Trophoblast cell (in vitro differentiated cells and primary cell): ENCODE data around the gene CCNO.
A peak's percentile ranks its signal among the peaks of the same experiment; 100 is the strongest.

Experiments used
- DNase-seq, 2 donors: peaks; one replicate each; pipeline ENCODE4 v3.0.0-alpha.2; 2016
- H2AFZ ChIP-seq: 2 replicates; pipeline ENCODE4 v1.6.1; 2013; ENCODE audit warnings: low read length, moderate library complexity, mild to moderate bottlenecking; ENCODE audit not compliant: insufficient read depth, poor library complexity
- H2AK5ac ChIP-seq: 2 replicates; pipeline ENCODE4 v1.6.1; 2013; ENCODE audit warnings: mild to moderate bottlenecking, low read length
- H2BK120ac ChIP-seq: 2 replicates; pipeline ENCODE4 v1.6.1; 2013; ENCODE audit warnings: low read length, mild to moderate bottlenecking, moderate library complexity; ENCODE audit not compliant: insufficient read depth, poor library complexity
- H2BK12ac ChIP-seq: 2 replicates; pipeline ENCODE4 v1.6.1; 2013; ENCODE audit warnings: mild to moderate bottlenecking, low read length, moderate library complexity
- H2BK5ac ChIP-seq: 2 replicates; pipeline ENCODE4 v1.6.1; 2013; ENCODE audit warnings: low read length, low read depth, moderate library complexity, mild to moderate bottlenecking; ENCODE audit not compliant: poor library complexity
- H3K14ac ChIP-seq: 2 replicates; pipeline ENCODE4 v1.6.1; 2013; ENCODE audit warnings: mild to moderate bottlenecking, low read length
- H3K18ac ChIP-seq: 2 replicates; pipeline ENCODE4 v1.6.1; 2013; ENCODE audit warnings: mild to moderate bottlenecking, low read length
- H3K23ac ChIP-seq: 2 replicates; pipeline ENCODE4 v1.6.1; 2013; ENCODE audit warnings: low read length
- H3K27ac ChIP-seq: 2 replicates; pipeline ENCODE4 v1.5.1; 2013; ENCODE audit warnings: low read depth, mild to moderate bottlenecking, inconsistent platforms, low read length, moderate library complexity
- H3K27me3 ChIP-seq: 2 replicates; pipeline ENCODE4 v1.6.1; 2013; ENCODE audit warnings: inconsistent platforms, mild to moderate bottlenecking, low read length, moderate library complexity; ENCODE audit not compliant: insufficient read depth
- H3K36me3 ChIP-seq, 2 experiments: 1 replicate in 1 of 2; 2 replicates in 1 of 2; pipeline ENCODE4 v1.6.1; 2013; ENCODE audit warnings: low read length in 2 of 2, mild to moderate bottlenecking in 2 of 2, moderate library complexity in 1 of 2; ENCODE audit not compliant: insufficient read depth in 2 of 2, control insufficient read depth in 1 of 2
- H3K4ac ChIP-seq: 2 replicates; pipeline ENCODE4 v1.6.1; 2013; ENCODE audit warnings: low read depth, mild to moderate bottlenecking, low read length, moderate library complexity
- H3K4me1 ChIP-seq, 2 experiments: 1 replicate in 1 of 2; 2 replicates in 1 of 2; pipeline ENCODE4 v1.6.1; 2013; ENCODE audit warnings: low read length in 2 of 2, mild to moderate bottlenecking in 2 of 2, moderate library complexity in 1 of 2; ENCODE audit not compliant: insufficient read depth in 2 of 2, control insufficient read depth in 1 of 2
- H3K4me2 ChIP-seq: 2 replicates; pipeline ENCODE4 v1.6.1; 2013; ENCODE audit warnings: inconsistent platforms, mild to moderate bottlenecking, low read length, moderate library complexity
- H3K4me3 ChIP-seq: 2 replicates; pipeline ENCODE4 v1.5.1; 2013; ENCODE audit warnings: mild to moderate bottlenecking, low read depth, low read length, inconsistent platforms
- H3K79me1 ChIP-seq: one replicate; pipeline ENCODE4 v1.6.1; 2013; ENCODE audit warnings: low read length
- H3K79me2 ChIP-seq: 2 replicates; pipeline ENCODE4 v1.6.1; 2013; ENCODE audit warnings: low read length, mild to moderate bottlenecking; ENCODE audit not compliant: control insufficient read depth, insufficient read depth, poor library complexity
- H3K9ac ChIP-seq: 2 replicates; pipeline ENCODE4 v1.6.1; 2013; ENCODE audit warnings: mild to moderate bottlenecking, low read length
- H3K9me3 ChIP-seq: 2 replicates; pipeline ENCODE4 v1.6.1; 2013; ENCODE audit warnings: low read depth, mild to moderate bottlenecking, control low read depth, inconsistent platforms, low read length; ENCODE audit not compliant: insufficient read depth
- H4K12ac ChIP-seq: 2 replicates; pipeline ENCODE4 v1.6.1; 2013; ENCODE audit warnings: low read depth, mild to moderate bottlenecking, low read length, moderate library complexity
- H4K8ac ChIP-seq: 2 replicates; pipeline ENCODE4 v1.6.1; 2013; ENCODE audit warnings: low read depth, mild to moderate bottlenecking, low read length, moderate library complexity
- H4K91ac ChIP-seq: one replicate; pipeline ENCODE4 v1.6.1; 2013; ENCODE audit warnings: low read depth, mild to moderate bottlenecking, low read length, moderate library complexity
- WGBS: extraction: QIAGEN DNeasy Blood & Tissue Kit; methylation state at CpG from one replicate; pipeline ENCODE4 v1.1.7; 2013; ENCODE audit warnings: missing lambda C conversion rate; ENCODE audit not compliant: insufficient read length, insufficient coverage; ENCODE audit errors: extremely low coverage; 5-methylcytosine and 5-hydroxymethylcytosine counted together

The CCNO gene

DNA sequence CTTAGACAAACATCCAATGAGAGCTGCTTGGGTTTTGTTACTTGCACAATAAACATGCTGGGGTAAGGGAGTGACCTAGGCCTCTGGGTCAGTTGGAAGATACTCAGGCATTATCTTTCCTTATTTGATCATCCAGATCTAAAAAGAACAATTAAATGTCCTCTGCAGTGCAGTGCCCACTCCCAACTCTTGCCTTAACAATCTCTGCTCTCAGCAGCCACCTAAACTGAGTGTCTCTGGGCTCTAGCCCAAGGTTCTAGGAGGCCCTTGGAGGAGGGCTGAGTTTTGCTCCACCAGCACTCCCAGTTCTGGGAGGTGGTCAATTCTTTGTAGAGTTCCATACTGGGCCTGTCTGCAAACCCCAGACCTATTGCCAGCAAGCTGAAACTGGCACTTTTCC is 8.1 kb downstream of the CCNO start:
- no peak overlapping the region for H4K91ac ChIP-seq
- no peak overlapping the region for H2BK120ac ChIP-seq
- H3K79me1 ChIP-seq, result no peaks in the 10 kb centered on the region
- no peak overlapping the region for H4K12ac ChIP-seq
- no peak overlapping the region for H2AFZ ChIP-seq
- H2BK12ac ChIP-seq, result no peak overlapping the region
- H3K79me2 ChIP-seq, result no peaks in the 10 kb centered on the region
- no peak overlapping the region for H3K27ac ChIP-seq
- no peaks in the 10 kb centered on the region for H3K36me3 ChIP-seq
- no peak overlapping the region for H3K4me3 ChIP-seq
- H3K4me1 ChIP-seq, result peaks cover 13 to 22% of the 10 kb centered on the region in 2 experiments
- H2BK5ac ChIP-seq, result no peak overlapping the region
- DNase-seq, result no peak
- no peak overlapping the region for H3K4me2 ChIP-seq
- H4K8ac ChIP-seq, result no peak overlapping the region
- peaks cover 8% of the 10 kb centered on the region for H3K9me3 ChIP-seq
- H3K18ac ChIP-seq, result no peak overlapping the region
- H3K4ac ChIP-seq, result no peak overlapping the region
- no peak overlapping the region for H3K14ac ChIP-seq
- peaks cover 86% of the 10 kb centered on the region for H3K27me3 ChIP-seq
- no peak overlapping the region for H2AK5ac ChIP-seq
- no peak overlapping the region for H3K9ac ChIP-seq
- H3K23ac ChIP-seq, result no peak overlapping the region

GRCh38 chr5:55223812-55224240 is 9.6 kb downstream of the CCNO start:
- no peak overlapping the region for H3K23ac ChIP-seq
- no CpG with 5 or more reads among the region's 7 CpGs for WGBS
- H2BK5ac ChIP-seq, result no peak overlapping the region
- H3K79me2 ChIP-seq, result no peaks in the 10 kb centered on the region
- H3K4me3 ChIP-seq, result no peak overlapping the region
- no peak overlapping the region for H3K9ac ChIP-seq
- no peak for DNase-seq
- H3K27ac ChIP-seq, result no peak overlapping the region
- H4K91ac ChIP-seq, result no peak overlapping the region
- no peak overlapping the region for H3K4ac ChIP-seq
- no peak overlapping the region for H2BK12ac ChIP-seq
- no peak overlapping the region for H2BK120ac ChIP-seq
- peaks cover 16 to 24% of the 10 kb centered on the region in 2 experiments for H3K4me1 ChIP-seq
- H4K12ac ChIP-seq, result no peak overlapping the region
- H3K79me1 ChIP-seq, result no peaks in the 10 kb centered on the region
- peaks cover 8% of the 10 kb centered on the region for H3K9me3 ChIP-seq
- H2AK5ac ChIP-seq, result no peak overlapping the region
- no peak overlapping the region for H3K18ac ChIP-seq
- H3K36me3 ChIP-seq, result no peaks in the 10 kb centered on the region
- peak overlapping the region; percentile 69 for H3K4me2 ChIP-seq
- no peak overlapping the region for H4K8ac ChIP-seq
- no peak overlapping the region for H2AFZ ChIP-seq
- H3K14ac ChIP-seq, result no peak overlapping the region
- H3K27me3 ChIP-seq, result peaks cover 83% of the 10 kb centered on the region

GRCh38 chr5:55222985-55223811 is 10.2 kb downstream of the CCNO start:
- no peak overlapping the region for H3K18ac ChIP-seq
- H3K79me2 ChIP-seq, result no peaks in the 10 kb centered on the region
- no peak overlapping the region for H4K91ac ChIP-seq
- no peak overlapping the region for H2AK5ac ChIP-seq
- H4K8ac ChIP-seq, result no peak overlapping the region
- WGBS, result no CpG with 5 or more reads among the region's 61 CpGs
- peak overlapping the region; percentile 69 for H3K4me2 ChIP-seq
- H3K14ac ChIP-seq, result no peak overlapping the region
- H4K12ac ChIP-seq, result no peak overlapping the region
- no peak overlapping the region for H2BK12ac ChIP-seq
- no peak for DNase-seq
- H3K4me1 ChIP-seq, result peaks cover 16 to 24% of the 10 kb centered on the region in 2 experiments
- H3K9me3 ChIP-seq, result peaks cover 8% of the 10 kb centered on the region
- no peak overlapping the region for H3K4ac ChIP-seq
- H3K9ac ChIP-seq, result no peak overlapping the region
- no peak overlapping the region for H2BK120ac ChIP-seq
- H2AFZ ChIP-seq, result no peak overlapping the region
- no peak overlapping the region for H2BK5ac ChIP-seq
- no peaks in the 10 kb centered on the region for H3K79me1 ChIP-seq
- no peak overlapping the region for H3K23ac ChIP-seq
- H3K27ac ChIP-seq, result no peak overlapping the region
- peaks cover 77% of the 10 kb centered on the region for H3K27me3 ChIP-seq
- H3K36me3 ChIP-seq, result no peaks in the 10 kb centered on the region
- peak overlapping the region; percentile 37 for H3K4me3 ChIP-seq

DNA sequence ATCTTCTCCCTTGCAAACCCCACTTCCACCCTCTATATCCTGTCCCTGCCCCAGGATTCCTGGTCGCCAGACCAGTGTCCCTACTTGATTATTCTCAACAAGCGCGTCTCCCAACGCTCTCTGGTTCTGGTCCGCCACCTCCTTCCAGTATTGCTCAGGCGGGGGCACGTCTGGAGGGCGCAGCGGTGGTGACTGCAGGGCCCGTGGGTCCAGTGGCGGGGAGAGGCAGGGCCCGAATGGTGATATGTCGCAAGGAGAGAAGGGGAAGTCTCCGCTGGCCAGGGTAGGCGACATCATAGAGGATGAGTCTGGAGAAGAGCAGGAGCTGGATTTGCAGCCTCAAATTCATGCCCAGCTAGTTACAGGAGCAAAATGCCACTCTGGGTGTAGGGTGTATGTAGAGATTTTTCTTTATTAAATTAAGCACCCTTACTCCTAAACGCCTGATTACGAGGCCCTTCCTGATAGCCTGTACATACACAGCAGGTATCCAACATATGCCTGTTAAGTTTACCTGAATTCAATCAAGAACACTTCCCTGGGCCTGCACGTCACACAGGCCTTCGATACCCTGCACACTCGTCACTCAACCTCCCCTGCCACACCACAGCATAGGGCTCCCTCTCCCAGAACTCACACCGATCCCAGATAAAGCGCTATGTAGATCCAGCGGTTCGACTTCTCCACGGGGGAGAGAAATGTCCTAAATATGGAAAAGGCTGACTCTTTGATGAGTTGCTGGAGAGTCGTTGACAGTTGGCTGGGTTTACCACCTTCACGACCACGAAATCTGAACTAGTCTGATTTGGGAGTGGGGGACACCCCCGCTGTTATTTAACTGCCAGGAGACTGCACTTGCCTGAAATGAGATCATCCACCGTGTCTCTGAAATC is 11.1 kb downstream of the CCNO start:
- Histone ChIP-seq H3K27ac (no peak overlapping the region), H2AK5ac (no peak overlapping the region), H4K91ac (no peak overlapping the region), H3K18ac (no peak overlapping the region), H3K4ac (no peak overlapping the region), H3K23ac (no peak overlapping the region), H2AFZ (no peak overlapping the region), H3K4me2 (peak overlapping the region; percentile 69), H3K9ac (no peak overlapping the region), H3K79me2 (no peaks in the 10 kb centered on the region), H2BK120ac (no peak overlapping the region), H3K14ac (no peak overlapping the region), H3K27me3 (peaks cover 68% of the 10 kb centered on the region), H4K8ac (no peak overlapping the region), H2BK12ac (no peak overlapping the region), H3K79me1 (no peaks in the 10 kb centered on the region), H2BK5ac (no peak overlapping the region), H3K9me3 (peaks cover 8% of the 10 kb centered on the region), H3K36me3 (no peaks in the 10 kb centered on the region), H4K12ac (no peak overlapping the region), H3K4me3 (no peak overlapping the region), H3K4me1 (peaks cover 16 to 20% of the 10 kb centered on the region in 2 experiments)
- no CpG with 5 or more reads among the region's 30 CpGs for WGBS
- DNase-seq, result no peak
